Astrocyte (in vitro differentiated cells and primary cell): Measurements from ENCODE around the gene FOXO6.

Source experiments
- EZH2 ChIP-seq: IDR thresholded peaks from 2 replicates; pipeline ENCODE4 v1.6.1; 2012; ENCODE audit warnings: mild to moderate bottlenecking, low read length, inconsistent platforms; ENCODE audit not compliant: insufficient read depth
- TF ChIP-seq, protein P1 (sequence below): IDR thresholded peaks from 2 replicates; pipeline ENCODE4 v1.5.1; 2011; ENCODE audit warnings: low read depth, mild to moderate bottlenecking, inconsistent platforms, low read length, moderate library complexity; ENCODE audit not compliant: insufficient read depth

DNA sequence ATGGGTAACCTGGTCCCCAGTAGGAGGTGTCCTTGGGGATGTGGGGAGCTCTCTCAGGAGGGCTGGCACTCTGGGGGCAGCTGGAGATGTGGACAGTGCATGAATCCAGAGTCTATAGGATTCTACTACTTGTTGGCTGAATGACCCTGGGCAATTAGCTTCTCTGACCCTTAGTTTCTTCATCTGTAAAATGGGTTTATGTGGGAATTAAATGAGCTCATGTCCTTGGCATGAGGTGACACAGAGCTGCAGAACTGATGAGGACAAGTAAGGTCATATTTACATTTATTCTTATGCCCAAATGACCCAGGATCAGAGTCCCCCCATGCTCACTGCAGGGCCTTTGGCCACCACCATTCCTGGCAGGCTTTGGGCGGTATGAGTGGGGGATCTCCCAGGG, 29.3 kb downstream of the FOXO6 start:
- TF ChIP-seq, protein P1, sequence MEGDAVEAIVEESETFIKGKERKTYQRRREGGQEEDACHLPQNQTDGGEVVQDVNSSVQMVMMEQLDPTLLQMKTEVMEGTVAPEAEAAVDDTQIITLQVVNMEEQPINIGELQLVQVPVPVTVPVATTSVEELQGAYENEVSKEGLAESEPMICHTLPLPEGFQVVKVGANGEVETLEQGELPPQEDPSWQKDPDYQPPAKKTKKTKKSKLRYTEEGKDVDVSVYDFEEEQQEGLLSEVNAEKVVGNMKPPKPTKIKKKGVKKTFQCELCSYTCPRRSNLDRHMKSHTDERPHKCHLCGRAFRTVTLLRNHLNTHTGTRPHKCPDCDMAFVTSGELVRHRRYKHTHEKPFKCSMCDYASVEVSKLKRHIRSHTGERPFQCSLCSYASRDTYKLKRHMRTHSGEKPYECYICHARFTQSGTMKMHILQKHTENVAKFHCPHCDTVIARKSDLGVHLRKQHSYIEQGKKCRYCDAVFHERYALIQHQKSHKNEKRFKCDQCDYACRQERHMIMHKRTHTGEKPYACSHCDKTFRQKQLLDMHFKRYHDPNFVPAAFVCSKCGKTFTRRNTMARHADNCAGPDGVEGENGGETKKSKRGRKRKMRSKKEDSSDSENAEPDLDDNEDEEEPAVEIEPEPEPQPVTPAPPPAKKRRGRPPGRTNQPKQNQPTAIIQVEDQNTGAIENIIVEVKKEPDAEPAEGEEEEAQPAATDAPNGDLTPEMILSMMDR: no peak
- no peak for TF ChIP-seq EZH2
